Osteocyte (in vitro differentiated cells): ENCODE data around the gene XPC. TPM values are rescaled to one million over a fixed set of nuclear protein-coding genes. Genes with fewer than 3 reads are reported as not detected.

Experiments
- DNase-seq: peaks from one replicate; pipeline ENCODE4 v3.0.0; 2021; ENCODE audit warnings: mixed read lengths; ENCODE audit not compliant: unreplicated experiment; ENCODE audit errors: extremely low spot score
- H3K27ac Mint-ChIP-seq: one replicate; pipeline ENCODE4 v1.8.0; 2021; ENCODE audit warnings: mild to moderate bottlenecking, mixed read lengths; ENCODE audit not compliant: unreplicated experiment
- H3K27me3 Mint-ChIP-seq: one replicate; pipeline ENCODE4 v1.8.0; 2021; ENCODE audit warnings: mixed read lengths; ENCODE audit not compliant: unreplicated experiment
- H3K36me3 Mint-ChIP-seq: one replicate; pipeline ENCODE4 v1.8.0; 2021; ENCODE audit warnings: mixed read lengths; ENCODE audit not compliant: unreplicated experiment
- H3K4me1 Mint-ChIP-seq: one replicate; pipeline ENCODE4 v1.8.0; 2021; ENCODE audit warnings: mixed read lengths; ENCODE audit not compliant: unreplicated experiment
- H3K4me3 Mint-ChIP-seq: one replicate; pipeline ENCODE4 v1.8.0; 2021; ENCODE audit warnings: mild to moderate bottlenecking, moderate library complexity, mixed read lengths; ENCODE audit not compliant: unreplicated experiment
- H3K9me3 Mint-ChIP-seq: one replicate; pipeline ENCODE4 v1.8.0; 2021; ENCODE audit warnings: mixed read lengths; ENCODE audit not compliant: unreplicated experiment
- total RNA-seq: library from RNA; stranded (reverse); gene quantifications from 2 replicates; pipeline ENCODE4 v1.2.1, GENCODE V29; 2021
- TF ChIP-seq, protein P1 (sequence below): fragments of 200-600 bp; sonication (generic); IDR thresholded peaks from 2 replicates; pipeline ENCODE4 v1.5.0; 2021; ENCODE audit warnings: antibody characterized with exemption, mild to moderate bottlenecking, moderate library complexity

The XPC gene
- total RNA-seq, 1 donor from 2014 or later = 39.4 TPM

- Mint-ChIP-seq H3K27ac (no peak overlapping the region), H3K4me3 (no peak overlapping the region), H3K4me1 (no peaks in the 10 kb centered on the region), H3K27me3 (no peaks in the 10 kb centered on the region), H3K9me3 (no peaks in the 10 kb centered on the region), H3K36me3 (peaks cover 45% of the 10 kb centered on the region)
- no peak for DNase-seq
- TF ChIP-seq, protein P1, sequence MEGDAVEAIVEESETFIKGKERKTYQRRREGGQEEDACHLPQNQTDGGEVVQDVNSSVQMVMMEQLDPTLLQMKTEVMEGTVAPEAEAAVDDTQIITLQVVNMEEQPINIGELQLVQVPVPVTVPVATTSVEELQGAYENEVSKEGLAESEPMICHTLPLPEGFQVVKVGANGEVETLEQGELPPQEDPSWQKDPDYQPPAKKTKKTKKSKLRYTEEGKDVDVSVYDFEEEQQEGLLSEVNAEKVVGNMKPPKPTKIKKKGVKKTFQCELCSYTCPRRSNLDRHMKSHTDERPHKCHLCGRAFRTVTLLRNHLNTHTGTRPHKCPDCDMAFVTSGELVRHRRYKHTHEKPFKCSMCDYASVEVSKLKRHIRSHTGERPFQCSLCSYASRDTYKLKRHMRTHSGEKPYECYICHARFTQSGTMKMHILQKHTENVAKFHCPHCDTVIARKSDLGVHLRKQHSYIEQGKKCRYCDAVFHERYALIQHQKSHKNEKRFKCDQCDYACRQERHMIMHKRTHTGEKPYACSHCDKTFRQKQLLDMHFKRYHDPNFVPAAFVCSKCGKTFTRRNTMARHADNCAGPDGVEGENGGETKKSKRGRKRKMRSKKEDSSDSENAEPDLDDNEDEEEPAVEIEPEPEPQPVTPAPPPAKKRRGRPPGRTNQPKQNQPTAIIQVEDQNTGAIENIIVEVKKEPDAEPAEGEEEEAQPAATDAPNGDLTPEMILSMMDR = no peak
These were observed 42.8 kb downstream of the XPC start for GRCh38 chr3:14135581-14135980.

GRCh38 chr3:14134291-14134690 lies 44.1 kb downstream of the XPC start:
- no peak for DNase-seq
- H3K27me3 Mint-ChIP-seq = no peaks in the 10 kb centered on the region
- no peaks in the 10 kb centered on the region for H3K4me1 Mint-ChIP-seq
- TF ChIP-seq, protein P1 = no peak
- H3K27ac Mint-ChIP-seq = no peak overlapping the region
- no peak overlapping the region for H3K4me3 Mint-ChIP-seq
- H3K36me3 Mint-ChIP-seq = peaks cover 54% of the 10 kb centered on the region
- no peaks in the 10 kb centered on the region for H3K9me3 Mint-ChIP-seq

GRCh38 chr3:14133876-14134275 lies 44.5 kb downstream of the XPC start:
- H3K27ac Mint-ChIP-seq = no peak overlapping the region
- peaks cover 55% of the 10 kb centered on the region for H3K36me3 Mint-ChIP-seq
- TF ChIP-seq, protein P1 = no peak
- no peak for DNase-seq
- no peak overlapping the region for H3K4me3 Mint-ChIP-seq
- no peaks in the 10 kb centered on the region for H3K9me3 Mint-ChIP-seq
- no peaks in the 10 kb centered on the region for H3K27me3 Mint-ChIP-seq
- H3K4me1 Mint-ChIP-seq = no peaks in the 10 kb centered on the region

DNA sequence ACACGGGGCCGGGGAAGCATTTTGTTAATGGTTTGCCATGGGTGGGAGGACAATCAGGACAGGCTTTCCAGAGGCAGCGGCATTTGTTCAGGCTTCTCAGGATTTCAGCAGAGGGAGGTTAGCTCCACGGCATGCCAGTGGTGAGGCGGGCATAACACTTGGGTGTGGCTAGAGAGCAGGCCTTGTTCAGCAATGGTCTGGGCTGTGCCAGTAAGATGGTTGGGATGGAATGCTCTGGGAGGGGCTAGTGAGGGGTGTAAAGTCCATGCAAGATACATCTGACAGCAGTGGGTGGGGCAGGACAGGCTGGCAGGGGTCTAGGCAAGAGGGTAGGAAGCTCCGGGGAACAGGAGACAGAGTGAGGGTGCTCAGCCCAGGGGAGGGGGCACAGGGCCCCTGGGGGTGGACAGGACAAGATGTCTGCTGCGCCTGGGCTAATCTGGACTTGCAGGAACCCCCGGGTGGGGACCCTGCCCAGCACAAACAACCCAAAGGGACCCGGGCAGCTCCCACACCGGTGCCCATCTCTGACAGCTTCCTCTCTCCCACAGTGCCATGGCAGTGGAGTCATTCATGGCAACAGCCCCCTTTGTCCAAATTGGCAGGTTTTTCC lies 45.1 kb downstream of the XPC start:
- no peak overlapping the region for H3K4me3 Mint-ChIP-seq
- H3K27ac Mint-ChIP-seq = no peak overlapping the region
- H3K9me3 Mint-ChIP-seq = no peaks in the 10 kb centered on the region
- no peaks in the 10 kb centered on the region for H3K27me3 Mint-ChIP-seq
- DNase-seq = no peak
- H3K36me3 Mint-ChIP-seq = peaks cover 59% of the 10 kb centered on the region
- TF ChIP-seq, protein P1 = no peak
- H3K4me1 Mint-ChIP-seq = no peaks in the 10 kb centered on the region

DNA sequence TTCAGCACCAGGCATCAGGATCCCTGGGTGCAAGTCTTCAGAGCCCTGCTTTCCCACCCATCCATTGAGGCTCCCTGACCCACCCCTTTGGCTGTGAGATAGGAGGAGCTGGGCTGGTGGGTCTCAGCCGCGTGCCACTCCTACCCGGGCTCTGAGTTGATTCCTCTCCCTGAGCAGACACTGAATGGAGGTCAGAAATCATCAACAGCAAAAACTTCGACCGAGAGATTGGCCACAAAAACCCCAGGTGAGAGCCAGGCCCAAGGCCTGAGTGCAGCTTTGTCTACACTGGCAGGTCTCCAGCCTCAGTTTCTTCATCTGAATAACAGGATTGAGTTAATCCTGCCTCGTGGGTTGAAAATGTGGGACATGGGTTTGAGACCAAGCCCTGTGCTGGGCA lies 45.7 kb downstream of the XPC start:
- Mint-ChIP-seq H3K27ac (no peak overlapping the region), H3K4me1 (no peaks in the 10 kb centered on the region), H3K27me3 (no peaks in the 10 kb centered on the region), H3K9me3 (no peaks in the 10 kb centered on the region), H3K4me3 (no peak overlapping the region), H3K36me3 (peaks cover 64% of the 10 kb centered on the region)
- no peak for DNase-seq
- TF ChIP-seq, protein P1 = no peak
